Fibroblast of gingiva (primary cell): ENCODE measurements around the gene GPA33.

ENCODE experiments used
- DNase-seq: peaks from one replicate; pipeline ENCODE4 v3.0.0-alpha.2; 2011; ENCODE audit warnings: low read depth

Gene GPA33

DNA sequence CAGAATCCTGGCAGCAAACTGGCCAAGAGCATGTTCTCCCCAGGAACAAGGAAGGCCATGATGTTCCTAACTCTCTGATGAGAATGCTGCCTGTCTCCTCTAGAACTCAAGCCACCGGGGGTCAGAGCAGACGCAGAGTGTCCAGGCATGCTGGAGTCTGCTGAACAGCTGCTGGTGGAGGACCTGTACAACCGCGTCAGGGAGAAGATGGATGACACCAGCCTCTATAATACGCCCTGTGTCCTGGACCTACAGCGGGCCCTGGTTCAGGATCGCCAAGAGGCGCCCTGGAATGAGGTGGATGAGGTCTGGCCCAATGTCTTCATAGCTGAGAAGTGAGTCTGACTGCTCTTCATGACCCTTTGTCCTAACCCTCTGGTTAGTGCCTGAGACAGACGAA is 27.0 kb upstream of the GPA33 start:
- DNase-seq = no peak

DNA sequence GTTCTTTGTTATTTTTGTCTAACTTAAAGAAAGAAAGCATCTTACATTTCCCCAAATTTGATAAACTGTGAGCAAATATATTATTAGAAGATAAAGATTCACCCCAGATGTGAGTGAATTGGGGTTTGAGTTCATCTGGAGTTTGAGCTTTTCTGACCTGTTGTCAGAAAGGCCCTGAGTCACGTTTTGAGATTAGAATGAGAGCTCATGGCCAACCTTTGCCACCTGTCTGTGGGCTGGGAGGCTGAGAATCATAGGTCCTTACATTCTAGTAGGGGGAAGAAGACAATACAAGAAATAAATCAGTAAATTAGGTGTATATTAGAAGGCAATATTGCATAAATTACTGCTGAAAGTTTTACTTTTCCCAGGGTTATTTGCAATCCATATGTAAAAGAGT is 26.0 kb upstream of the GPA33 start:
- no peak for DNase-seq

DNA sequence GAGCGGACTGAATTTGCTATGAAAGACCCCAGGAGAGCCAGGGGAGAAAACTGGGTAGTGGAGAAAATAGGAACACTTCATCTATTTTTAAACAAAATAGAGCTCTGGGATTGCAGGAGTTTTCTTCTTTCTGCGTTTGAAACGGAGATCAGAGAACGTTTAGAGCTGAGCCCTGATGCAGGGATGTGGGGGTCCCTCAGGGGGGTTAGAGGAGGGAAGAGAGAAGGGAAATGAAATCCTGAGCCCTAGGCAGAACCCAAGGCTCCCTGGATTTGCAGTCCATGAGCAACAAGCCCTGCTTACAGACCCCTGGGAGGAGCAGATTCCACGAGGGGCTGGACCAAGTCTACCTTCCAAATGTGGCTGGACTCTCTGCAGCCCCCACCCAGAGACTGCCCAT is 25.5 kb upstream of the GPA33 start:
- no peak for DNase-seq

DNA sequence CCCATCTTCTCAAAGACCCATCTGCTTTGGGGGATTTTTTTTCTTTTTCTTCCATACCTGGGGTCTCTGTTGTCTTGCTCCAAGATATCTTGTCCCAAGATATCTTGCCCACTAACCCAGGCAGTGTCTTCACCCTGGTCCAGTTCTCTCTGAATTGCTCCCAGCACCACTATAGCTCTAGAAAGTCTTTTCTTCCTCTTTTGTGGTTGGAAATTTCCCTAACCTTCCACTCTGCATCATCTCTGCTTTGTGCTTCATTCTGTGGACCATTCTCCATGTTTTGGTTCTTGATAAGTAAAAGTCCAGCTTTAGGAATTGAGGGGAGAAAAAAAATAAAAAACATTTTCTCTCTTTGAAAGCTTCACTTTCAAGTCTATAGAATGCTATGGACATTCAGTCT is 24.5 kb upstream of the GPA33 start:
- DNase-seq = no peak

DNA sequence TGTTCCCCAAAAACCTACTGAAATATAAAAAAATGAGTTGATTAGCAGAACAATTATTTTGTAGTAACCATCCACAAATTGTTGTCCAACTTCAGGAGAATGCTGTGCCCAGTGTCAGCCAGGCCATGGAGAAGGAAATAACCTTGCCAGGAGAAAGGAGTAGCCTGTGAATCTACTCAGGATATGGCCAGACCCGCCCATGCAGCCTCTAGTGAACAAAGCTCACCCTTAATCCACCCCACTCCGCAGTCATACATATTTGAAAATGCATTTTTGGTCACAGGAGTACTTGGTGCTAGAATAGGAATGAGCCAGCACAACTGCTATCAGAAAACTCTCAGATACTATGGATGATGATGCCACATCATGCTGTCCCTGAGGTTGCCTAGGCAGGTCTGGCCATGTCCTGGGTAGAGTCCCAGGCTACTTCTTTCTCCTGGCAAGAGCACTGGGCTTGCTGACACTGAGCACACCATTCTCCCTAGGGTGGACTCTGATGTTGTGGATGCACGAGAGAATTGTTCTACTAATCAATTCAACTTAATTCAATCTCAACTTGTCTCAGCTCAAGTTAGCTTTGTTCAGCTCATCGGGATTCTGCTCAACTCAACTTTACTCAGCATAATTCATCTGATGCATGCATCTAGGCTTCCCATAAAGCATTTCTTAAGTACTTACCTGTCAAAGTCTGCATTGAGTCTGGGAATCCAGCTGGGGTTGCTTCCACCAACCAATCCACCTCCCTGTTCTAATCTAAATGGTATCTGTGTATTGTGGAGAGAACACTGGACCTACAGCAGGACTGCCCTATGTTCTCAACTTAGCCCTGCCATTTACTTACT is 21.9 kb upstream of the GPA33 start:
- DNase-seq = no peak

DNA sequence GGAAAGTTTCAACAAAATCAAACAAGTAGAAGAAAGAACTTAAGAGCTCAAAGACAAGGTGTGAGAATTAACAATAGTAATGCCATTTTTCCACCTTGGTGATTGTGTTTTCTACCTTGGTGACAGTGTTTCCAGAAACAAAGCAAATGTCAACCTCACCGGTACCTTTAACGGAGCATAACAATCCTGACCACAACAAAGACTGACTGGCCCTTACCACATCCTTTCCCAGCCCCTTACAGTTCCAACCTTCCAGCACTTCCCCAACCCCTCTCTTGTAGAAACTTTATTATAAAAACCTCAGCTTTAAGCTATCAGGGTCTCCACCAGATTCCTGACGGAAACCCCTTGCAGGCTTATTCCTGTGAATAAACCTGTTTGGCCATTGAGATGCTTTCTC is 20.4 kb upstream of the GPA33 start:
- DNase-seq = no peak

DNA sequence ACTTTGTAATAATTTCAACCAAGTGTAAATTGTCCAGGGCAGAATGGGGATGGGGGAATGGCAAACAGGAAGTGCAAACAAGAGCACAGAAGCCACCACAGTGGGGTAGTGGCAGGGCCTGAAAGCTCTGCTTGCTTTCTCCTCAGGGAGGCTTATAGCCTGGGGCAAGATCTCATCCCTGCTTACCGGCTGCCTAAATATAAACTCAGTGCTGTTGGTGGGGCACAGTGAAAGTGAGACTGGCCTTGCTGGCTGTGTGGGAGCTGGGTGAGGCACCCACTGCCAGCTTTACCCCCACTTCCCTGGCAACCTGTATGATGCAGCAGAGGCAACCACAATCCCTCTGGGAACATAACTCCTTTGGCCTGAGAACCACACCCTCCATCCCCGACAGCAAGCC is 18.9 kb upstream of the GPA33 start:
- no peak for DNase-seq

DNA sequence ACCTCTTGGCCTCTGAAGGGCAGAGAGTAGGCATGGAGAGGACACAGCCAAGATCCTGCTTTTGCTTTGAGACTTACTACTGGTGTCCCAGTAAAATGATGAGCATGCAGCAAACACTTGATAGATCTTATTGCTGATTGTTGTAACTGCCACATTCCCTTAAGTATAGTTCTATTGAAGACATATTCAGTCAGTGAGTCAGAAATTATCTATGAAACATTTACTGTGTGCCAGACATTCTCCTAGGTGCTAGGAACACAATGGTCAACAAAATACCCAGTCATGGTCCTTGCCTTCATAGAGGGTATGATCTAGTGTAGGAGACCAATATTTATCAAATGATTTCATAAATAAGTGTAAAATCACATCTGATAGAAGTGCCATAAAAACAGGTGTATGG is 17.3 kb upstream of the GPA33 start:
- no peak for DNase-seq

DNA sequence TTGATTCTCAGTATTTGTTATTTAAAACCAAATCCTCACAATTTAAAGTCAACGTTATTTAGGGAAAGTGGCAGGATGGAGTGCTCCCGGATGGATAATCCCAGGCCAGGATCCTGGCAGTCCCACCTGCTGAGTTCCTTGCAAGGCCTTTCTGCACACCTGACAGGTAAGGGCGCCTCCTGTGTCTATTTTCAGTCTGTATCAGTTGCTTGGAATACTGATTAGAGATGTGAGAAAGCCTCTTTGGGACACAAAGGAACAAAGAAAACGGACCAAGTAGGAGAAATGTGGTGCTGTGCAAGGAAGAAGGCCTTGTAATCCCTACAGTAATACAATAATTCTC is 15.9 kb upstream of the GPA33 start:
- no peak for DNase-seq

DNA sequence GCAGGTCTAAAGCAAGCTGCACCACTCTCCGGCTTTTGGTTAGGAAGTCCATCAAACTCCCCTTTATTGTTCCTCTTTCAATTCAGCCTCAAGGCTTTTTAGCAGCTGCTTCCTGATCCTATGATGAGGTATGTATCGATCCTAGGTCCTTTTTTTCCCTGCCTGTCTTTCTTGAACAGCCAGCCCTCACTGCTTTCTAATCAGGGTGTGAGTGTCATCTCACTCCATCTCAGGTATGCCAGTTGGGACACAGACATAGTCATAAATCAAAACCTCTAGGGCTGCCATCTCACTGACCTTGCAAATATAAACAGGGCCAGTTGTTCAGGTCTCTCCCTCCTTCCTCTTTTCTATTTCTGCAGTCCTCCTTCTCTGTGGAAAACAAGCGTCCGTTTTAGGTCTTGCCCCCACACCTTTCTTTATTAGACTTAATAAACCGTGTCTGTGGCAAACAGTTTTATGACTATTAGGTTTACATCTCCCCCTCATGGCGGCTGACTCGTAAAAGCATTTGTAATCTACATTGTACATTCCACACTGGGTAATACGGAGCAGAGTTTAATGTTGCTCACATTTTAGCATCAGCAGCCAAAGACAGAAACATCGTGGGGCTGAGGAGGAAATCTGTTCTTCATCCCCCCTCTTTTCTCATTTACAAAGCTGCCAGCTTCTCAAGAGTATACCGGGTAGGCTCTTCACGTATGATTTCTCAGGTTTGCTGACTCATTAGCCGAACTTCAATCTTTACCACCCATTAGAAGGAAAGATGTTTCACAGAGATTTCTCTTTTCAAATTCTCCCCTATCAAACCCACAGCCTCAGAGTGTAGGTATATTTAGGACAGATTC is 15.3 kb upstream of the GPA33 start:
- no peak for DNase-seq

DNA sequence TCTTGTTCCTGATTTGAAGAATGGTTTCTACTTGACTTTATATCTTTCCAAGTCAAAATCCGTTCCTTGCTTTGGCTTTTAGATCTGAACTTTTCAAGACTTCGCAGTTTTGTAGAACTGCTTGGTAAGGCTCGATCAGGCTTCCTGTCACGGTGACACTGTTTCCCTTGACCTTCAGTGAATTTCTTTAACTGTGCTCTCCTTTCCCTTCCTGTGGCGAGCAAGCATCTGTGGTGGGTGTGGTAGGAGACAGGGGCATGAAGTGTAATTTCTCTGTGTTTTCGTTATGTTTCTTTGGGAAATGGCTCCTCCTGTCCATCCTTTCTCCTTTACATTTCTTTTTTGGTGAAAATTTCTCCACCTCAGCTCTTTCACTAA is 14.1 kb upstream of the GPA33 start:
- no peak for DNase-seq

DNA sequence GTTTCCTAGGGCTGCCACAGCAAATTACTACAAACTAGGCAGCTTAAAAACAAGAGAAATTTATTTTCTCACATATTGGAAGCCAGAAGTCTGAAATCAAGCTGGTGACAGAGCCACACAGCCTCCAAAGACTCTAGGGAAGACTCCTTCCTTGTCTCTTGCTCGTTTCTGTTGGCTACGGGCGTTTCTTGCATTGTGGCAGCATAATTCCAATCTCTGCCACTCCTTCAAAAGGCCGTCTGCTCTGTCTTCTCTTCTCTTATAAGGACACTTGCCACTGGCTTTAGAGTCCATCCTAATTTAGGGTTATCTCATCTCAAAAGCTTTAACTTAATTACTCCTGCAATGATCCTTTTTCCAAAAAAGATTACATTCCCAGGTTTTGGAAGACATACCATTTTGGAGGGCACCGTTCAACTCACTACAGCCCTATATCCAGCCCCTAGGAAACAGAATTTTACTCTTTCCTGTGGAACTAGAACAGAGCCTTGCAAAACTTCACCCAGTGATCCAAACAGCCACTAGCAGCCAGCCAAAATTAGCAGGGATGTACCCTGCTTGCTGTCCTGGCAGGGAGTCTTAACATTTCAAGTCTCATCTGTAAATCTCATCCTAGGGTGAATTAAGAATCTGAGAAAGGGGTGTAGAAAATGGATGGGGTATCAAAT is 12.9 kb upstream of the GPA33 start:
- DNase-seq = no peak

DNA sequence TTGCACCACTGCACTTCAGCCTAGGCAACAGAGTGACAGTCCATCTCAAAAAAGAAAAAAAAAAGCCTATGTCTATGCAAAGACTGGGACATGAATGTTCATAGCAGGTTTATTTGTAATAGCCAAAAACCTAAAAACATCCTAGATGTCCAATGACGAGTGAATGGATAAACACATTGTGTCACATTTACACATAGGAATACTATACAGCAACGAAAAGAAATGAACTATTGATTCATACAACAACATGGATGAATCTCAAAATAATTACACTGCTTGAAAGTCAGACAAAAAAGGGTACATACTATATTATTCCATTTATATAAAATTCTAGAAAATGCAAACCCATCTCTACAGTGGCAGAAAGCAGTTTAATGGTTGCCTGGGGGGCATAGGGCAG is 11.6 kb upstream of the GPA33 start:
- DNase-seq = no peak

DNA sequence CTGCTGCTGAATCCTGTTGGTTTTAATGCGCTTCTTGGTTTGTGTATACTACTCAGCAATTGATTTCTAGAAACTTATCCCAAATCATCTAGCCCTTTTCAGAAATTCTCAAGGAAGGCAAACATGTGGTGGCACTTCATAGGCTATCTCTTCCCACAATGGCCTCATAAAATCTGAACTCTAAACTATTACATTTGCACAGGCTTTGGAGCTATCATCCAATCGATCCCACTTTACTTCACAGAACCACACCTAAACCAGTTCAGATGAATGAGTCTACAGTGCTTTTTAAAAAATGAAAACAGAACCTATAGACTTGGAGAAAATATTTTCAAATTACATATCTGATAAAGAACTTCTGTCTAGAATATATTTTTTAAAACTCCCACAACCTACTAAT is 10.6 kb upstream of the GPA33 start:
- DNase-seq = no peak

DNA sequence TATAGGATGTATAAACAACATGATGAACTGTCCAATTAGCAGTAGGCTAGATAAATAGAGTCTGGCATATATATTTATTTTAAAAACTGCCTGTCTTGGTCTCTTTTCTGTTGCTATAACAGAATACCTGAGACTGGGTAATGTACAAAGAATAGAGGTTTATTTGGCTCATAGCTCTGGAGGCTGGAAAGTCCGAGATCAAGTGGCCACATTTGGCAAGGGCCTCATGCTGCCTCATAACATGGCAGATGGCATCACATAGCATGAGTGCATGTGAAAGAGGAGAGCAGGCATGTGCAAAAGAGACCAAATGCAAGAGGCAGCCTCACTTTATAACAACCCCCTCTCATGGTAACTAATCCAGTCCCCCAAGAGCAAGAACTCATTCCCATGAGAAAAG is 9.7 kb upstream of the GPA33 start:
- DNase-seq = no peak

DNA sequence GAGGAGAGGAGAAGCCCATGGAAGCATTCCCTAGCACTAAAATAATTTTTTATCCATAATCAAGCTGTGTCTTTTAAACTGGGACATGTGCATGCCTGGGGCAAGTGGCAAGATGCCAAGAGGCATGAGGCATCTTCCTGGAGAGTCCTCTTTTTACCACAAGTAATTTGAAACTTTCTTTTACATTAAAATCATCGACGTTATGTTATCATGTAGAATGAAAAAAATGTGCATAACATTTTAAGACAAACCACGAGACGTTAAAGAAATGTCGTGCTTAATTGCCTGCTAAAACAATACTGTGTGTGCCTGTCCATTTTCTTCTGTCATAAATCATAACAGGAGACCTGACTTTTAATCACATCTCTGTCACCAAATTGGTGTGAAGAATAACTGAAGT is 5.2 kb upstream of the GPA33 start:
- peak; percentile 81 for DNase-seq

DNA sequence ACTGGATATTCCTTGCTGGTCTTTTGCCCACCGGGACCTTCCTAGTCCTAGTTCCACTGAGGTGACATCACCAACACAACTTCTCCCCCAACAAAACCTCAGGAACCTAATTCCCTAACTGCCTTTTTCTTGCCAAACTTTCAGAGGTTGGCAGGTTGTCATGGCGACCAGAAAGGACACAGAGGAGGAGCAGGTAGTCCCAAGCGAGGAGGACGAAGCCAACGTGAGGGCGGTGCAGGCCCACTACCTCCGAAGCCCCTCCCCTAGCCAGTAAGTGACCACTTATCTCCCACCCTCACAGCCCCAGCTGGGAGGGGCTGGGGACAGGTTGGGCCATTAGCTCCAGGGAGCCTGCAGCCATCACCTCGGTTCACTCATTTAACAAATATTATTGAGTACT is 4.5 kb upstream of the GPA33 start:
- DNase-seq = no peak

DNA sequence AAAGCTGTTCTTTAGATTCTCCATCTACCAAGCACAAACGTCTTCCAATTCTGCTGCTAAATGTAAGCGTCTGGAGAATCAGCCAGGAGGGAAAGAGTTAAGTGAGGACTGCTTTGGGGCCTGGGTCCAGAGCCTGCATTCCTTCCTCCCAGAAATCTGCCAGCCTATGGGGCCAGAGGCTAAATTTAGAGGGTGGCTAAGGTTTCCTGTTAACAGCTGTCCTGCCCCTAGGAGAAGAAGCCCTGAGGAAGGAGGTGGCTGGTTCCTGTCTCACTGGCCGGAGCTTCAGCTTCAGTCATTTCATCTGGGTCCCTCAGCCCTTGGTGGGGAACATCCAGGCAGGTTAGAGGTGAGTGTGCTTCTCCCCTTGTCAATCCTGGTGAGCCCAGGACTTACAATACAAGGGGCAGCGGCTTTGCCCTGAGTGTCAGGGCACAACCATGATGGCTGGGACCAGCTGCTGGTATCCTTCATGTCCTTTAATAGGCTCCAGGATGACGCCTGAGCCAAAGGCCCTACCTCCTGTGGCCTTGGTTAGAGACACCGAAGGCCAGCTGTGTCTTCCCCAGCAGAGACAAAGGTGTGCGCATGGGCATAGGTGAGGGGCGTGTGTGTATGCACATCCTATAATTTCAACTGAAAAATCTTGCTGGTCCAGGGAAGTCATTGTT is 3.8 kb upstream of the GPA33 start, which contains the start of gene STYXL2:
TSS of gene STYXL2 (plus strand) at position 230 of the 671 bp plus-strand sequence. CDS start 775 bp downstream, outside the sequence.
- no peak for DNase-seq

DNA sequence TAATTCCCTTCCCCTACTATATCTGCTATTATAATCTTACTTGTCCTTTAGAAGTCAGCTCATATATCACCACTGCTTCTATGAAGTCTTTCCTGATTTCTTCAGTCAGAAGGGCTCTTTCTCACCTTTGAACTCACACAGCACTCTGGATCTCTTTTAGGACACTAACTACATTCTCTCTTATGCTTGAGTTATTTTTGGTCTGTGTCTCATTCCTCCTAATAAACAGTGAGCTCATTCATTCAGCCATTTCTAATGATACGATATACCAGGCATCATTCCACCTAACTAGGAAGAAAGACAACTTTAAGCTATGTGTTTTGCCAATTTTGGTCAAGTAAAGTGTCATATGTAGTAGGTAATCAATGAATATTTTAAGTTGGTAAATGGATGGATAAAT is 2.5 kb upstream of the GPA33 start:
- DNase-seq = no peak

DNA sequence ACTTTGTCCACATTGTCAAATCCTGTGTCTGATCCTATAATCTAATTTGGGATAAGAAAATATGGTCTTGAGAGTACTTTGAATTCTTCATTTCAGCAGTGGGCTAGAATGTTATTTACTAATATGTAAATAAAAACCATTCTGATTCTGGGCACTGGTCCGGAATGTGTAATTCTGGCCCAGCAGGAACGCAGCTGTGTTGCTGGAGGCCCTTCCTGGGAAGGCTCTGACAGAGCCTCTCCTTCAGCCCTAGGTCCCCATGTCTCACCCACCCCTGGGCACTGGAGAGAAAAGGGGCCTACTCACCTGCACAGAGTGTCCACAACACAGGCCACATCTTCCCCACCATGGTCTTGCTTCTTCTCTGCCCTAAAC is 251 bp downstream of the GPA33 start:
- no peak for DNase-seq

DNA sequence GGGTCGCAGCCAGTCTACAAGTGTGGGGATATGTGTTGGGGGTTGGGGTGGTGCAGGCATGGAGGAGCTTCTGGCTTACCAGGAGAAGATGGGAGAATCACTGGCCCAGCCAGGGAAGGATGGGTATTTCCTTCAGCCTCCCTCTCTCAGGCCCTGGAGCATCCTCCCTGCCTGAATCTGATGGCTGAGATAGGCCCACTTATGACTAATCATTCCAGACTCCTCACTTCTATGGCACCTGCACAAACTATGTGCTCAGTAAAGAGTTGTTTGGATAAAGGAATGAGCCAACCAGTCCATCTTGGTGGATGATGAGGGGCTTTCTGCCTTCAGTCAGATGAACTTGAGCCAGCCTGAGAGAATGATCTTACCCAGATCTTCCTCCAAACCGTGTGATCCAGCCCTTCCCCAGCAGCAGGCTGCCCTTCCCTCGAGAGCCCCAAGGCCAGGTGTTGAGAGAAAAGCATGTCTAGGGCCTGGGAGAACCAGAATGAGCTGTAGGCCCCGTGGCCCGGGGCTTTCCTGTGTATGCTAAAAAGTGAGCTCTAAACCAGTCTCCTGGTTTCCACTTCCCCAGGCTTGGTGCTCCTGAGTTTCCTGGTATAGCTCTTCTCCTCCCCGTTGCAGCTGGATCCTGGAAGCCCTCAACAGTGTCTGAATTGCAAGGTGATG is 1.3 kb downstream of the GPA33 start:
- no peak for DNase-seq

DNA sequence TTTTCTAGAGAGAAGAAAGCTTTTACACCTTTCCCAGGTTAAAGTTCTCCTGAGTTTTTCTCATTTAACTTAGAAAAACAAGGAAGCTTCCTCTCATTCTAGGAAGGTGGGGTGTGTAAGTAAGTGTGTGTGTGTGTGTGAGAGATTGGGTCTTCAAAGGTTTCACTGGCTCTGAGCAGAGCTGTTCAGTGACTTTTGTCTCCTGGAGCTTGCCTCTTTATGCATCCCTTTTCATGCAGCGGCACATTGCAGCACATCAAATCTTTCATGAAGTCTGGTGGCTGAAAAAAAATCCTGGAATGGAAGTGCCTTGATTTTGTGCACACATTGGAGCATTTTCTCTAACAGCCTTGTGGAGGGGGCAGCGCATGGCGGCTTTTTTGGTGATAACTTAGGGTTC is 3.4 kb downstream of the GPA33 start:
- DNase-seq = no peak
